NOMO-1 treated with dmso at 0.1 percent for 144 hours (cell line): ENCODE results near the gene TGFBR2.
"Not testable (repeated sequence)": the region's sequence is repeated elsewhere in the genome, so short reads cannot be mapped to it uniquely, and the experiment has no call there.

ENCODE experiments used
- DNase-seq: peaks from one replicate; lab custom pipeline; 2025; ENCODE audit not compliant: unreplicated experiment; lab: John Stamatoyannopoulos, UW

Gene TGFBR2

GRCh38 chr3:30617653-30618052 lies 11.3 kb downstream of the TGFBR2 start:
- no peak for DNase-seq

DNA sequence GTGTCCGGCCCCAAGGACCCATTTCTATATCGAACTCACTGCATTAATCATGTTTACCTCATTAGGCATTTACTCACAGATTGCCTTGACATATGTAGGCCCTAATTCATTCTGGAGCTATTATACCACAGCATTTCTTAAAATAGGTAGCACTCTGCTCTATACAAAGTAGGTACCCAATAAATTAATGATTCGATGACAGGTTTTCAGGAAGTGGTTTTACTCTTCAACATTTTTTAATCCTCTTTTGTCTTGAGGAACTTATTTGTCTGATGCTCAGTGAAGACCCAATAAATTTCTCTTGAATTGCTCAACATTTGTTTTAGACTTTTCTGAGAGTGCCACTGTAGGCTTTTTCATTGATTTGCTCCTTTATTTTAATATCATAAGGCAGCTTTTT lies 12.1 kb downstream of the TGFBR2 start:
- DNase-seq = peak; percentile 39

GRCh38 chr3:30619318-30619717 lies 12.9 kb downstream of the TGFBR2 start:
- DNase-seq = no peak

GRCh38 chr3:30620402-30621360 lies 14.3 kb downstream of the TGFBR2 start:
- DNase-seq = no peak

DNA sequence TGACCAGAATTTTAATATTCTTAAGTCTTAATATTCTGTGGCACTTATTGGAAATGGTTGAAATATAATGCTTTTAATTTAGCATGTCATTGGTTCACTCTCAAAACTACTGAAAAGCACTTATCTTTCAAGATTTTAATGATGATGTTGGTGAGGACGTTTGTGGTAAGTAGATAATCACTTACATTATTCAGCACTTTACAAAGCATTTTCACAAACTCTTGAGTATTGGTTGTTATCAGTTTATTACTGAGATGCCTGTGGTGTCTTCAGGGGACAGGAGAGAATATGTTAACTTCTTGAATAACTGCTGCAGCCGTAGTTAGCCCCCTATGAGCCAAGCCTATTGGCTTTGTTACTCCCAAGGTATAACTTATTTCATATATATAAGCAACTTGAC lies 15.2 kb downstream of the TGFBR2 start:
- no peak for DNase-seq

- DNase-seq = no peak
These were observed 15.7 kb downstream of the TGFBR2 start for GRCh38 chr3:30622047-30622545.

- no peak for DNase-seq
These were observed 16.4 kb downstream of the TGFBR2 start for GRCh38 chr3:30622790-30623189.

- DNase-seq = no peak
These were observed 16.9 kb downstream of the TGFBR2 start for GRCh38 chr3:30623351-30623750.

GRCh38 chr3:30624480-30624879 lies 18.1 kb downstream of the TGFBR2 start:
- not testable (repeated sequence) for DNase-seq

DNA sequence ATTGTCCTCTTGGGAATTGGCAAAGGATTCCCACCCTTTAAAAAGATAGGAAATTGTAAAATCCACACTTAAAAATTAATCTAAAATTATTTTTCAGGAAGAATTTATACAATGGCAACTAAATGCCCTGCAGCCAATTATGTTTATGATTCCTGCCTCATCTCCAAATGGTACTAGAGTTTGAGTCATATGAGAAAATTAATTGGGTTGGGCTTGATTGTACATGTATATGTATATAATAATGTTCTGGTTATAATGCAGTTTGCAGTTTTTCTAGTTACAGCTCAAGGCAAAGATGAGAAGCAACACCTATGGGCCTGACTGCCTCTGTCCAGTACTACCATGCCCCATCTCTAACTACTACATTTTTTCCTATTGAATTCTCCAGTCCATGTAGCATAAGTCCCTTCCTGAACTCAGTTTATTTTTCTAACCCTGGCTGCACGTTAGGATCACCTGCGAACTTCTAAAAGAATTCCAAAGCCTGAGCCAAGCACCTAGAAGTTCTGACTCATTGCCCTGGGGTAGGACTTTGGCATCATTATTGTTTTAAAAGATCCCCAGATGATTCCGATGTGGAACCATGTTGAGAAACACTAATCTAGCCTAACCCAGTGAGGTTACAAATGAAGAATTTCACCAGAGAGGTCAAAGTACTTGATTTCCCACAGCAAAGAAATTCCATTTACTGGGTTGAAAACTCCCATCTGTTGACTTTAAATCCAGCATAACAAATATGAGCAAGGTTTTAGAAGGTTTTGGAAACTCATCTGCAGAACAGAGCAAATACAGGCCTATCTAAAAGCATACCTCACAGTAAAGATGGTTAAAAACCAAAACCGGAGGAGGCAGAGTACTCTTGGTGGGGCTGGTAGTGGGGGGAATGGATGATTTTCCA lies 19.4 kb downstream of the TGFBR2 start:
- DNase-seq = no peak

GRCh38 chr3:30626443-30627180 lies 20.2 kb downstream of the TGFBR2 start:
- no peak for DNase-seq

DNA sequence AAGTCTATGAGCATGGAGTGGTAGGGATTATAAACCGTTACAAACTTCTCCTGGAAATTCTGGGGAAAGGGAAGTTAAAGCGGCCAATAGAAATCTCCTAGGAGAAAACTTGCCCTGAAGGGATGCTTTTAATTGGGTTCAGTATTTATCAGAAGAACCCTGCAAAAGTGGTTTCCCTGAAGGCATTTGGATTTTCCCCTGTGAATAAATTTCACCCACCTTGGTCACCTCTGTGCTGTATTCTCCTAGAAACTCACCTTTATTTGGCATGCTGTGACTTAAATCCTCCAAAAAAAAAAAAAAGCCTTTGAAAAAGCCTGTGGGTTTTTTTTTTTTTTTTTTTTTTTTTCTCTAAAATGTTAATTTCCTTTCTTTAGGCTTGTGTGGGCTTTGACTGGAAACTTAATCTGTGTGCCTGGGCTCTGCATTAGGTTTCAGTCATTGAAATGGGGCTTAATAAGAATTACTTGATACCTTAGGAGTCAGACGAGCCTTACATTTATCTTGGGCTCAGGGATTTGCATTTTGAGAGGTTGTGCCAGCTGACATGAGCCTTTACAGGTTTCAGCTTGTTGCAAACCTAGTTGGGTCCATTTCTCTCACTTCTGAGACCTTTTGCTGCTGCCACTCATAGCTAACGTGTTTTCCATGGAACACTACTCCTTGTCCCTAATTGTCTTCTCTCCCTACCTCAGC lies 22.0 kb downstream of the TGFBR2 start:
- DNase-seq = no peak

GRCh38 chr3:30628901-30629590 lies 22.6 kb downstream of the TGFBR2 start:
- DNase-seq = peak; percentile 43

- DNase-seq = no peak
These were observed 23.3 kb downstream of the TGFBR2 start for GRCh38 chr3:30629746-30630145.

GRCh38 chr3:30630238-30631030 lies 24.0 kb downstream of the TGFBR2 start:
- DNase-seq = no peak

GRCh38 chr3:30631243-30631904 lies 25.0 kb downstream of the TGFBR2 start:
- no peak for DNase-seq

DNA sequence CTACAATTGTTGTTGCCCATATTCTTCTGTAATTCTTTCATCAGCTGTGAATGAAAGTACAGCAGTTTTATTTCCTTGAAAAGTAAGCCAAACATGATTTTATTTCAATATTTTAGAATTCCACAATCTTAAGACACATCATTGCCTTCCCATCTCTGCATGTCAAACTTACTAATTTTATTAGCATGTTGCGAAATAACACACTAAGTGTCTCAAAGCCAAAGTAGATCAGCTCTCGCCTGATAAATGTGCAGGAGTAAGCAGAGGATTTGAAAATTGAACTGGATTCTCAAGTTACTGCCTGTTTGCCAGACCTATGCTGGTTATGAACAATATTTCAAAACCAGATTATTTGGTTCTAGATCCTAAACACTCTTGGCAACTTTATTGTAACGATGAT lies 25.7 kb downstream of the TGFBR2 start:
- no peak for DNase-seq

GRCh38 chr3:30632521-30632920 lies 26.1 kb downstream of the TGFBR2 start:
- DNase-seq = no peak
